Measurements from ENCODE around the gene EPM2A.

DNA sequence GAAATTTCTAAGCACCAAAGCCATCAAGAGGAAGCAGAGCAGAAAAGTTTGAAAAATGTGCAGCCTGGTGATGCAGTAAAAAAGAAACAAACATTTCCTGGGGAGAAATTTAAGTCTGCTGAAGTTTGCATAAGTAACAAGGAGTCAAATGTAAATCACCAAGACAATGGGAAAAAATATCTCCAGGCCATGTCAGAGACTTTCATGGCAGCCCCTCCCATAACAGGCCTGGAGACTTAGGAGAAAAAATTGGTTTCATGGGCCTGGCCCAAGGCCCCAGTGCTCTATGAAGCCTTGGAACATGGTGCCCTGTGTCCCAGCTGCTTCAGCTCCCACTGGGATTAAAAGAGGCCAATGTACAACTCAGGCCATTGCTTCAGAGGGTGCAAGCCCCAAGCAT is 30.1 kb upstream of the EPM2A start:
- no peak for TF ChIP-seq POLR2A (IDR thresholded peaks at IDR 0.05; ENCODE audit: low read depth, low read length)
- TF ChIP-seq TAF1 (IDR thresholded peaks at IDR 0.05; ENCODE audit: low read depth, low read length): no peak
- TF ChIP-seq POLR2AphosphoS5 (IDR thresholded peaks at IDR 0.05; ENCODE audit: low read depth, low read length): no peak
- no peak for TF ChIP-seq SPI1 (IDR thresholded peaks at IDR 0.05; ENCODE audit: low read depth, low read length)

All from GM12891 (cell line).